ENCODE data around the gene DEFB128. TPM values are rescaled to one million over a fixed set of nuclear protein-coding genes. Genes with fewer than 3 reads are reported as not detected.
A peak's percentile ranks its signal among the peaks of the same experiment; 100 is the strongest.

DEFB128 gene
- total and polyA plus RNA-seq, 4 donors: not detected

- WGBS: 81% methylated on average over 2 of the region's 2 CpGs
- no peaks in the 10 kb centered on the region for H3K27me3 ChIP-seq (ENCODE audit: control insufficient read depth in 4 of 4, insufficient read depth in 4 of 4, low read length in 3 of 4)
- H3K36me3 ChIP-seq (ENCODE audit: control insufficient read depth in 4 of 4, insufficient read depth in 3 of 4, low read depth in 1 of 4, low read length in 3 of 4): no peaks in the 10 kb centered on the region
- no peak overlapping the region for H3K9ac ChIP-seq (ENCODE audit: low read depth in 1 of 2, low read length in 2 of 2)
- H3K27ac ChIP-seq (ENCODE audit: low read depth in 1 of 2, low read length in 2 of 2): no peak overlapping the region
- peaks cover 0 to 6% (median 2%) of the 10 kb centered on the region in 4 donors for H3K4me1 ChIP-seq (ENCODE audit: control insufficient read depth in 4 of 4, insufficient read depth in 4 of 4, low read length in 3 of 4)
- no peak overlapping the region for H3K4me3 ChIP-seq (ENCODE audit: low read depth in 1 of 3, low read length in 3 of 3)
- no peaks in the 10 kb centered on the region for H3K9me3 ChIP-seq (ENCODE audit: control insufficient read depth in 4 of 4, low read length in 3 of 4)
- no peak for DNase-seq (ENCODE audit: low spot score)
- no peak for TF ChIP-seq REST (IDR thresholded peaks at IDR 0.05)
- no peak for TF ChIP-seq YY1 (IDR thresholded peaks at IDR 0.05)
- no peak for TF ChIP-seq JUND (IDR thresholded peaks at IDR 0.05)
- TF ChIP-seq FOXA2 (IDR thresholded peaks at IDR 0.05): no peak
- TF ChIP-seq SP1 (IDR thresholded peaks at IDR 0.05): no peak
- no peak for TF ChIP-seq GABPA (IDR thresholded peaks at IDR 0.05 in 1 of 2, conservative IDR thresholded peaks at IDR 0.05 in 1 of 2)
- no peak for TF ChIP-seq RAD21 (IDR thresholded peaks at IDR 0.05)
- TF ChIP-seq FOXA1 (IDR thresholded peaks at IDR 0.05): no peak
- TF ChIP-seq RXRA (IDR thresholded peaks at IDR 0.05): no peak
- no peak for TF ChIP-seq EGR1 (IDR thresholded peaks at IDR 0.05; ENCODE audit: low read depth in 2 of 2)
- TF ChIP-seq ZBTB33 (IDR thresholded peaks at IDR 0.05): no peak
- TF ChIP-seq MAX (IDR thresholded peaks at IDR 0.05): no peak
- no peak for TF ChIP-seq ATF3 (IDR thresholded peaks at IDR 0.05)
- no peak for TF ChIP-seq TAF1 (conservative IDR thresholded peaks at IDR 0.05)
- no peak for TF ChIP-seq HNF4A (conservative IDR thresholded peaks at IDR 0.05)
Observed at GRCh38 chr20:168876-169275, 20.6 kb downstream of the DEFB128 start.

GRCh38 chr20:164618-165017, 24.9 kb downstream of the DEFB128 start:
- Histone ChIP-seq H3K27ac (ENCODE audit: low read depth in 1 of 2, low read length in 2 of 2) (no peak overlapping the region), H3K4me1 (ENCODE audit: control insufficient read depth in 4 of 4, insufficient read depth in 4 of 4, low read length in 3 of 4) (peaks cover 0 to 6% (median 2%) of the 10 kb centered on the region in 4 donors), H3K9ac (ENCODE audit: low read depth in 1 of 2, low read length in 2 of 2) (no peak overlapping the region), H3K27me3 (ENCODE audit: control insufficient read depth in 4 of 4, insufficient read depth in 4 of 4, low read length in 3 of 4) (no peaks in the 10 kb centered on the region), H3K36me3 (ENCODE audit: control insufficient read depth in 4 of 4, insufficient read depth in 3 of 4, low read depth in 1 of 4, low read length in 3 of 4) (no peaks in the 10 kb centered on the region), H3K9me3 (ENCODE audit: control insufficient read depth in 4 of 4, low read length in 3 of 4) (no peaks in the 10 kb centered on the region), H3K4me3 (ENCODE audit: low read depth in 1 of 3, low read length in 3 of 3) (no peak overlapping the region)
- 35% methylated on average over 3 of the region's 3 CpGs for WGBS
- no peak for DNase-seq (ENCODE audit: low spot score)
- TF ChIP-seq GABPA (IDR thresholded peaks at IDR 0.05 in 1 of 2, conservative IDR thresholded peaks at IDR 0.05 in 1 of 2) (no peak), JUND (IDR thresholded peaks at IDR 0.05) (no peak), ATF3 (IDR thresholded peaks at IDR 0.05) (no peak), TAF1 (conservative IDR thresholded peaks at IDR 0.05) (no peak), FOXA1 (IDR thresholded peaks at IDR 0.05) (peak; percentile 45), EGR1 (IDR thresholded peaks at IDR 0.05; ENCODE audit: low read depth in 2 of 2) (no peak), FOXA2 (IDR thresholded peaks at IDR 0.05) (peak; percentile 53), CTCF (IDR thresholded peaks at IDR 0.05; ENCODE audit: low read depth, low read length, missing input control) (no peak), HNF4A (conservative IDR thresholded peaks at IDR 0.05) (peak in 1 of 2 donors; percentile 42), MAX (IDR thresholded peaks at IDR 0.05) (no peak), RXRA (IDR thresholded peaks at IDR 0.05) (peak in 1 of 2 donors; percentile 56), NR2F2 (IDR thresholded peaks at IDR 0.05) (no peak), ZBTB33 (IDR thresholded peaks at IDR 0.05) (no peak)
